Activated CD4-positive, alpha-beta T cell treated with anti-CD3 and anti-CD28 coated beads, Interleukin-10, Interleukin-2, amounts not matched to agents 100 ng/mL and 50 ng/mL, durations not matched to agents 16 hours and 8 hours (primary cell): Measurements from ENCODE around the gene SPATA21.
"Not testable (repeated sequence)": the region's sequence is repeated elsewhere in the genome, so short reads cannot be mapped to it uniquely, and the experiment has no call there.

Experiments used
- DNase-seq: peaks from one replicate; pipeline ENCODE4 v3.0.0-alpha.2; 2020

The SPATA21 gene

GRCh38 chr1:16376971-16377370, 60.3 kb downstream of the SPATA21 start:
- no peak for DNase-seq

DNA sequence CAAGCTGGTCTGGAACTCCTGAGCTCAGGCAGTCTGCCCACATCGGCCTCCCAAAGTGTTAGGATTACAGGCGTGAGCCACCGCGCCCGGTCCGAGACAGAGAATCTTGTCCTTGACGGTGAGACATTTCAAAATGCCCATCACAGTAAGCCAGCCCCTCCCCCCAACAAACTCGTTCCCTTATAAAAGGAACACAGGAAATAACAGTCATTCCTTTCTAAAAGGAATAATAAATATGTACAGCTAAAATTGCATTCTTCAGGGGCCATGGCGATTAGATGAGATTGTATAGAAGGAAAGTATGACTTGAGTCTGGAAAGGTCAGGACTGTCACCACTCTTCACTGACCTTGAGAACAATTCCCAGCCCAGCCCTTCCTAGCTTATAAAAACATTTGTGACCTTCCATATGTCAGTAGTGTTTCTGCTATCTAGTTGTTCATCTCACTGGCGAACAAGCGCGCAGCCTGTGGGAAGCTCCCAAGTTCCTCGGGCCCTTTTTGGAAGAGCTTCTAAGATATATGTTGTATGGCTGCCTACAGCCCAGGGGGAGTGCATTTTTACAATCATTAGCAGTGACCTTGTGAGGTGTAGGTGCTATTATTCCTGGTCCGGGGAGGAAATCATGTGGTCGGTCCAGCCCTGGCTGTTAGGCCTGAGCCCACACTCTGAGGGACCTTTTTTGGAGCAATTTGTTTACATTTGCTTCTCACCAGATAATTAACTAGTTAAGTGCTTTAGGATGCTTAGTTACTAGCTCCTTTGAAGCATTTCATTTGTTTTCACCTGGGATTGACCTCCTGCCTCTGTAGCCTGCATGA, 61.5 kb downstream of the SPATA21 start:
- no peak for DNase-seq

GRCh38 chr1:16374266-16374665, 63.0 kb downstream of the SPATA21 start:
- no peak for DNase-seq

DNA sequence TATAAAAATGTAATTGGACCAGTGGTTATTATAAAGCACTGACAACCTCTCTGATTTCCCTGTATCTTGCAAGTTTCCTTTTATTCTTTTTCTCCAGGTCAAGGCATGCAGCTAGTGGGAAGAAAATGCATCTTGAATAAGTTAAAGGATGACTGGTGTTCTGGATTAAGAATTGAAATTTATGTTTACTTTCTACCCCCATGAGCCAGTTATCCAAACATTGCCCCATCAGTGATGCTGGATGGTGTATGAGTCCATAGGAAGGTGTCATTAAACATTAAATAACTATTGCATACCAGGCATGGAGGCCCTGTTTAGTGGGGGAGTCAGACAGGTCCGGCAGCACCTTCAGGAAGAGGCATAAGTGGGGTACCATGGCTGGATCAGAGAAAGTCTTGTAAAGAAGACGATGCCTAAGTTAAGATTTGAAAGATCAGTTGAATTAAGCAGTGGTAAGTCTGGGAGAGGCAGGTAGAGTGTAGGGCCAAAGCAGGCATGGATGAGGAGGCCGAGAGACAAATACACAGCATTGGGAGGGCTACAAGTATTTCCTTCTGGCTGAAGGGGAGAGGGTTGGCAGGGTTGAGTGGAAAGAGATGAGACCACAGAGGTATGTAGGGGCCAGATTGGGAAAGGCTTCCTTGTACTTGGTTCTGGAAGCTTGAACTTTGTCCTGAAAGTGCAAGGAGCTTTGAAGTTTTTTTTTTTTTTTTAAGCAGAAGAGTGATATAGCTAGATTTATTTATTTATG, 64.5 kb downstream of the SPATA21 start:
- DNase-seq, result no peak

GRCh38 chr1:16371725-16372124, 65.5 kb downstream of the SPATA21 start:
- DNase-seq, result peak; percentile 81

DNA sequence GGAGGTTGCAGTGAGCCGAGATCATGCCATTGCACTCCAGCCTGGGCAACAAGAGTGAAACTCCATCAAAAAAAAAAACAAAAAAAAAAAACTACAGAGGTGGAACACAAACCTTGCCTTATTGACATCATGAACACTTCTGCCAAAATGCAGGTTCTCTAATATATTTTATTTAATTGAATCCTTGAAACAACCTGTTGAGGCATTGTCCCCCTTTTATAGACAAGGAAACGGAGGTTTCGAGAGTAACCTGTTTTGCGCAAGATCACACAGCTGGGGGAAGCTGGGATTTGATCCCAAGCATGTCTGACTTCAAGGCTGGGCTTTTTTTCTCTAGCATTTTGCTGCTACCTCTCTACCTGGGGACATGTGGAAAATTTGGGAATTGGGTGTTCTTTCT, 67.4 kb downstream of the SPATA21 start:
- DNase-seq, result no peak

- no peak for DNase-seq
Measured at GRCh38 chr1:16367968-16368890, 69.0 kb downstream of the SPATA21 start.

GRCh38 chr1:16367258-16367967, 69.8 kb downstream of the SPATA21 start:
- peak; percentile 93 for DNase-seq

DNA sequence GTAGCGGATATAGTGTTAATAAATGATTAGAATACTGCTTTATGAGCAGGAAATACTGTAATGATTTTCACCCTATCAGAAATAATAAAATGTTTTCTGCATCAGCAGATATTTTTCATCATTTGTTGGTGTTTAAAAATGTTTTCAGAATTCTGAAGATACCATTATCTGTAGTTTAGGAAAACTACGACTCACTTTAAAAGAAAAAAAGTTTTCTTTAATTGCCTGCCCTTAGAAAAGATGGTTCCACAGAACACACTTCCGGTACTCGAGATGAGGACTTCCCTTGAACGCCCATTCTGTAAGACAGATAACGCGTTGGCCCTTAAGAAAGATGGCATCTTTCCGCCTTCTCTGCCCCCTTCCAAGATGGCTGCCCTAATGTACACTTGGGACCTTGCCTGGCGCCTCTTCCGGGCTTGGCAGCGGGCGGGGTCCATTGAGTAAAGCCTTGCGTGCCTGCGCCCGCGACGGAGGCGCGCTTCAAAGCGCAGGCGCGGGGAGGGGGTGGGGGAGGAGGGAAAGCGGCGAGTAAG, 70.4 kb downstream of the SPATA21 start, which contains the start of gene SZRD1:
TSS of gene SZRD1 (plus strand) at position 521 of the 536 bp plus-strand sequence. CDS start 16 bp downstream, outside the sequence.
- DNase-seq, result peak; percentile 99

- DNase-seq, result not testable (repeated sequence)
Measured at GRCh38 chr1:16365146-16365498, 72.1 kb downstream of the SPATA21 start.

- no peak for DNase-seq
Measured at GRCh38 chr1:16356867-16357266, 80.4 kb downstream of the SPATA21 start.

DNA sequence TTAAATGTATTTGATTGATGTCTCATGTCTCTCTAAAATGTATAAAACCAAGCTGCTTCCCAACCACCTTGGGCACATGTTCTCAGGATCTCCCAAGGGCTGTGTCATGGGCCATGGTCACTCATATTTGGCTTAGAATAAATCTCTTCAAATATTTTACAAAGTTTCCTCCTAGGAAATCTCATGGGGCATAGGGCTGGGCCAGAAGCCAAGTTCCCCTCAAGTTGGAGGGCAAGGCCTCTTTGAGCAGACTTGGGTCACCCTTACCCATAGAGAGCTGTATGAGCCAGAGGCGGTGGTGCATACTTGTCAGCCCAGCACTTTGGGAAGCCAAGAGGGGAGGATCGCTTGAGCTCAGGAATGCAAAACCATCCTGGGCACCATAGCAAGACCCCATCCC, 82.6 kb downstream of the SPATA21 start:
- DNase-seq, result no peak

GRCh38 chr1:16352842-16353535, 84.2 kb downstream of the SPATA21 start:
- DNase-seq, result peak; percentile 26

- DNase-seq, result peak; percentile 96
Measured at GRCh38 chr1:16351994-16352841, 85.0 kb downstream of the SPATA21 start, which contains the start of gene FBXO42. Gene FBXO42 (minus strand): TSS chr1:16352480. CDS start chr1:16315418, 37,062 bp downstream.

GRCh38 chr1:16351456-16351993, 85.7 kb downstream of the SPATA21 start:
- no peak for DNase-seq

GRCh38 chr1:16349847-16350406, 87.3 kb downstream of the SPATA21 start:
- no peak for DNase-seq
